GM19438 (cell line): Measurements from ENCODE around the gene TCF3.

ENCODE experiments used
- ATAC-seq: cut with Tn5 transposase; IDR thresholded peaks from one replicate; pipeline ENCODE4 v1.9.1; 2021; ENCODE audit warnings: low read depth; ENCODE audit not compliant: unreplicated experiment

The TCF3 gene

GRCh38 chr19:1568320-1569019 lies 83.9 kb downstream of the TCF3 start, which contains the start of gene MEX3D:
Gene MEX3D, minus strand, starts transcription at chr19:1568325. Its CDS starts 267 bp downstream, at chr19:1568058.
- peak; percentile 59 for ATAC-seq

- ATAC-seq = no peak
Observed at GRCh38 chr19:1567848-1568227, 84.6 kb downstream of the TCF3 start.

- ATAC-seq = no peak
Observed at GRCh38 chr19:1567116-1567847, 85.1 kb downstream of the TCF3 start.

GRCh38 chr19:1566392-1567115 lies 85.9 kb downstream of the TCF3 start:
- ATAC-seq = no peak

- no peak for ATAC-seq
Observed at GRCh38 chr19:1563251-1563650, 89.2 kb downstream of the TCF3 start.

GRCh38 chr19:1561236-1561842 lies 91.1 kb downstream of the TCF3 start:
- ATAC-seq = no peak

GRCh38 chr19:1560286-1560882 lies 92.0 kb downstream of the TCF3 start:
- ATAC-seq = no peak
